HepG2 (cell line): ENCODE measurements around the gene PITHD1. TPM values are rescaled to one million over a fixed set of nuclear protein-coding genes. Genes with fewer than 3 reads are reported as not detected.

Experiments
- AHR ChIP-seq: IDR thresholded peaks from 2 replicates; pipeline ENCODE4 v1.6.1; 2018; ENCODE audit warnings: missing genetic modification reagents, missing compliant biosample characterization
- CAMTA2 ChIP-seq: sonication (generic); formaldehyde crosslinking; IDR thresholded peaks from 2 replicates; pipeline ENCODE4 v1.4.0; 2020; ENCODE audit warnings: mild to moderate bottlenecking, missing genetic modification reagents, borderline replicate concordance
- CCDC6 ChIP-seq: sonication (generic); formaldehyde crosslinking; IDR thresholded peaks from 2 replicates; pipeline ENCODE4 v1.8.1; 2022; ENCODE audit warnings: mild to moderate bottlenecking, missing genetic modification reagents, moderate library complexity
- CENPT ChIP-seq: sonication (generic); formaldehyde crosslinking; IDR thresholded peaks from 2 replicates; pipeline ENCODE4 v1.8.0; 2022; ENCODE audit warnings: low read depth, mild to moderate bottlenecking, moderate library complexity, missing genetic modification reagents
- EEA1 ChIP-seq: sonication (generic); formaldehyde crosslinking; IDR thresholded peaks from 2 replicates; pipeline ENCODE4 v1.5.1; 2020; ENCODE audit warnings: mild to moderate bottlenecking, missing genetic modification reagents, borderline replicate concordance
- HNRNPK ChIP-seq: fragments of 200-400 bp; formaldehyde crosslinking; IDR thresholded peaks from 2 replicates; pipeline ENCODE4 v1.6.1; 2018; ENCODE audit warnings: low read length, low read depth, moderate library complexity, mild to moderate bottlenecking; ENCODE audit not compliant: poor library complexity, severe bottlenecking
- KLF11 ChIP-seq: IDR thresholded peaks from 2 replicates; pipeline ENCODE4 v1.6.1; 2016; ENCODE audit warnings: missing compliant biosample characterization
- MAZ ChIP-seq, 2 experiments: sonication (generic) in 1 of 2; formaldehyde crosslinking in 1 of 2; IDR thresholded peaks; 2 replicates each; pipeline versions ENCODE4 v1.5.0 to v1.6.1; 2012 to 2020; ENCODE audit warnings: low read depth in 2 of 2, mild to moderate bottlenecking in 2 of 2, borderline replicate concordance in 1 of 2, improper control_type of control experiment in 1 of 2, low read length in 1 of 2, missing genetic modification reagents in 1 of 2, moderate library complexity in 1 of 2
- MYPOP ChIP-seq: sonication (generic); formaldehyde crosslinking; IDR thresholded peaks from 2 replicates; pipeline ENCODE4 v1.8.1; 2023; ENCODE audit warnings: mild to moderate bottlenecking, moderate library complexity, missing genetic modification reagents
- NFYC ChIP-seq: IDR thresholded peaks from 2 replicates; pipeline ENCODE4 v1.6.1; 2016; ENCODE audit warnings: missing genetic modification reagents, missing compliant biosample characterization
- NPAS2 ChIP-seq: sonication (generic); formaldehyde crosslinking; IDR thresholded peaks from 2 replicates; pipeline ENCODE4 v1.8.0; 2022; ENCODE audit warnings: mild to moderate bottlenecking, missing genetic modification reagents, borderline replicate concordance
- NR2C2 ChIP-seq: sonication (generic); formaldehyde crosslinking; IDR thresholded peaks from 2 replicates; pipeline ENCODE4 v1.4.0; 2020; ENCODE audit warnings: missing genetic modification reagents, mild to moderate bottlenecking, moderate library complexity, borderline replicate concordance
- SNAPC2 ChIP-seq: sonication (generic); formaldehyde crosslinking; IDR thresholded peaks from 2 replicates; pipeline ENCODE4 v1.8.1; 2022; ENCODE audit warnings: mild to moderate bottlenecking, missing genetic modification reagents
- SSRP1 ChIP-seq: IDR thresholded peaks from 2 replicates; pipeline ENCODE4 v1.6.1; 2016; ENCODE audit warnings: control low read depth
- ZBTB1 ChIP-seq: sonication (generic); formaldehyde crosslinking; IDR thresholded peaks from 2 replicates; pipeline ENCODE4 v1.4.0; 2020; ENCODE audit warnings: missing genetic modification reagents, borderline replicate concordance
- ZNF563 ChIP-seq: sonication (generic); formaldehyde crosslinking; IDR thresholded peaks from 2 replicates; pipeline ENCODE4 v1.8.0; 2022; ENCODE audit warnings: mild to moderate bottlenecking, moderate library complexity, missing genetic modification reagents
- ZNF75D ChIP-seq: sonication (generic); formaldehyde crosslinking; IDR thresholded peaks from 2 replicates; pipeline ENCODE4 v1.8.1; 2023; ENCODE audit warnings: missing genetic modification reagents, mild to moderate bottlenecking, borderline replicate concordance
- polyA plus RNA-seq, 8 experiments: library from polyadenylated mRNA; depleted of rRNA in 3 of 8; stranded (reverse) in 7 of 8; unstranded in 1 of 8; fragments of >200 nt; fragmentation: Illumina TruSeq in 4 of 8; extraction: Trizol in 4 of 8; gene quantifications; 2 replicates each; pipeline versions ENCODE4 v1.2.1 to v1.2.3, GENCODE V29; 2011 to 2016; ENCODE audit warnings: low read depth in 4 of 8, missing spikeins in 1 of 8, mixed read lengths in 1 of 8; ENCODE audit not compliant: insufficient read depth in 1 of 8
- total RNA-seq, 5 experiments: library from RNA; depleted of rRNA; stranded (reverse); fragments of >200 nt; fragmentation: Illumina TruSeq; extraction: Trizol; gene quantifications; 2 replicates each; pipeline ENCODE4 v1.2.3, GENCODE V29; 2016; ENCODE audit warnings: low read depth in 1 of 5
- TF ChIP-seq, protein P1 (sequence below): sonication (generic); formaldehyde crosslinking; IDR thresholded peaks from 2 replicates; pipeline ENCODE4 v1.5.0; 2020; ENCODE audit warnings: mild to moderate bottlenecking, missing genetic modification reagents, borderline replicate concordance
- TF ChIP-seq, protein P2 (sequence below): sonication (generic); formaldehyde crosslinking; IDR thresholded peaks from 2 replicates; pipeline ENCODE4 v1.5.1; 2020; ENCODE audit warnings: missing genetic modification reagents, mild to moderate bottlenecking, borderline replicate concordance

The PITHD1 gene
- total and polyA plus RNA-seq, 2 of the 13 experiments (the other 11 are each of a cell fraction or from before 2014, with no cell fraction given): 28.0 to 37.3 TPM

- TF ChIP-seq, protein P1, sequence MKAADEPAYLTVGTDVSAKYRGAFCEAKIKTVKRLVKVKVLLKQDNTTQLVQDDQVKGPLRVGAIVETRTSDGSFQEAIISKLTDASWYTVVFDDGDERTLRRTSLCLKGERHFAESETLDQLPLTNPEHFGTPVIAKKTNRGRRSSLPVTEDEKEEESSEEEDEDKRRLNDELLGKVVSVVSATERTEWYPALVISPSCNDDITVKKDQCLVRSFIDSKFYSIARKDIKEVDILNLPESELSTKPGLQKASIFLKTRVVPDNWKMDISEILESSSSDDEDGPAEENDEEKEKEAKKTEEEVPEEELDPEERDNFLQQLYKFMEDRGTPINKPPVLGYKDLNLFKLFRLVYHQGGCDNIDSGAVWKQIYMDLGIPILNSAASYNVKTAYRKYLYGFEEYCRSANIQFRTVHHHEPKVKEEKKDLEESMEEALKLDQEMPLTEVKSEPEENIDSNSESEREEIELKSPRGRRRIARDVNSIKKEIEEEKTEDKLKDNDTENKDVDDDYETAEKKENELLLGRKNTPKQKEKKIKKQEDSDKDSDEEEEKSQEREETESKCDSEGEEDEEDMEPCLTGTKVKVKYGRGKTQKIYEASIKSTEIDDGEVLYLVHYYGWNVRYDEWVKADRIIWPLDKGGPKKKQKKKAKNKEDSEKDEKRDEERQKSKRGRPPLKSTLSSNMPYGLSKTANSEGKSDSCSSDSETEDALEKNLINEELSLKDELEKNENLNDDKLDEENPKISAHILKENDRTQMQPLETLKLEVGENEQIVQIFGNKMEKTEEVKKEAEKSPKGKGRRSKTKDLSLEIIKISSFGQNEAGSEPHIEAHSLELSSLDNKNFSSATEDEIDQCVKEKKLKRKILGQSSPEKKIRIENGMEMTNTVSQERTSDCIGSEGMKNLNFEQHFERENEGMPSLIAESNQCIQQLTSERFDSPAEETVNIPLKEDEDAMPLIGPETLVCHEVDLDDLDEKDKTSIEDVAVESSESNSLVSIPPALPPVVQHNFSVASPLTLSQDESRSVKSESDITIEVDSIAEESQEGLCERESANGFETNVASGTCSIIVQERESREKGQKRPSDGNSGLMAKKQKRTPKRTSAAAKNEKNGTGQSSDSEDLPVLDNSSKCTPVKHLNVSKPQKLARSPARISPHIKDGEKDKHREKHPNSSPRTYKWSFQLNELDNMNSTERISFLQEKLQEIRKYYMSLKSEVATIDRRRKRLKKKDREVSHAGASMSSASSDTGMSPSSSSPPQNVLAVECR (CRISPR knock-in tag): peak; percentile 89; the same call in 1 of the 2 replicates
- TF ChIP-seq NFYC (no peak; the same call in 1 of the 2 replicates), MAZ (IDR thresholded peaks at IDR 0.05; ENCODE audit: borderline replicate concordance, low read depth, low read length) (peak; percentile 83; the same call in 1 of the 2 replicates), MAZ (CRISPR knock-in tag; IDR thresholded peaks at IDR 0.05; ENCODE audit: low read depth) (peak; percentile 89), CCDC6 (CRISPR knock-in tag) (no peak), ZNF563 (CRISPR knock-in tag) (peak; percentile 49; the same call in 1 of the 2 replicates), CENPT (0 out of 2 replicates have a peak, but pooled peaks have one; percentile 36), AHR (CRISPR knock-in tag) (no peak), SNAPC2 (0 out of 2 replicates have a peak, but pooled peaks have one; percentile 3), ZNF75D (CRISPR knock-in tag) (no peak), SSRP1 (CRISPR knock-in tag) (no peak), CAMTA2 (no peak), HNRNPK (peak; percentile 78), MYPOP (CRISPR knock-in tag) (peak; percentile 18; the same call in 1 of the 2 replicates), NR2C2 (peak; percentile 89), ZBTB1 (no peak), KLF11 (CRISPR knock-in tag) (no peak), NPAS2 (CRISPR knock-in tag) (no peak), EEA1 (no peak; the same call in 1 of the 2 replicates)
- TF ChIP-seq, protein P2, sequence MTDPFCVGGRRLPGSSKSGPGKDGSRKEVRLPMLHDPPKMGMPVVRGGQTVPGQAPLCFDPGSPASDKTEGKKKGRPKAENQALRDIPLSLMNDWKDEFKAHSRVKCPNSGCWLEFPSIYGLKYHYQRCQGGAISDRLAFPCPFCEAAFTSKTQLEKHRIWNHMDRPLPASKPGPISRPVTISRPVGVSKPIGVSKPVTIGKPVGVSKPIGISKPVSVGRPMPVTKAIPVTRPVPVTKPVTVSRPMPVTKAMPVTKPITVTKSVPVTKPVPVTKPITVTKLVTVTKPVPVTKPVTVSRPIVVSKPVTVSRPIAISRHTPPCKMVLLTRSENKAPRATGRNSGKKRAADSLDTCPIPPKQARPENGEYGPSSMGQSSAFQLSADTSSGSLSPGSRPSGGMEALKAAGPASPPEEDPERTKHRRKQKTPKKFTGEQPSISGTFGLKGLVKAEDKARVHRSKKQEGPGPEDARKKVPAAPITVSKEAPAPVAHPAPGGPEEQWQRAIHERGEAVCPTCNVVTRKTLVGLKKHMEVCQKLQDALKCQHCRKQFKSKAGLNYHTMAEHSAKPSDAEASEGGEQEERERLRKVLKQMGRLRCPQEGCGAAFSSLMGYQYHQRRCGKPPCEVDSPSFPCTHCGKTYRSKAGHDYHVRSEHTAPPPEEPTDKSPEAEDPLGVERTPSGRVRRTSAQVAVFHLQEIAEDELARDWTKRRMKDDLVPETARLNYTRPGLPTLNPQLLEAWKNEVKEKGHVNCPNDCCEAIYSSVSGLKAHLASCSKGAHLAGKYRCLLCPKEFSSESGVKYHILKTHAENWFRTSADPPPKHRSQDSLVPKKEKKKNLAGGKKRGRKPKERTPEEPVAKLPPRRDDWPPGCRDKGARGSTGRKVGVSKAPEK: no peak; the same call in 1 of the 2 replicates
These were observed 22.5 kb downstream of the PITHD1 start, which contains the start of gene GALE (continued) for GRCh38 chr1:23800400-23801337.
